Spleen (tissue), 11 donors: ENCODE measurements around the gene RFXAP. TPM values are rescaled to one million over a fixed set of nuclear protein-coding genes. Genes with fewer than 3 reads are reported as not detected.

Experiments
- DNase-seq: peaks from one replicate; pipeline ENCODE4 v3.0.0-alpha.2; 2020
- H3K27ac ChIP-seq, 8 donors: fragments of 200-600 bp; sonication (generic) in 7 of 8; 1 replicate in 4 of 8; 2 replicates in 4 of 8; pipeline versions ENCODE4 v1.5.0 to v1.8.0; 2016 to 2021; ENCODE audit warnings: inconsistent platforms in 4 of 8, mild to moderate bottlenecking in 4 of 8, moderate library complexity in 1 of 8
- H3K27me3 ChIP-seq, 7 donors: fragments of 200-600 bp; sonication (generic) in 6 of 7; replicated peaks in 1 of 7; 1 replicate in 4 of 7; 2 replicates in 3 of 7; pipeline versions ENCODE4 v1.5.0 to v1.8.0; 2016 to 2021; ENCODE audit warnings: inconsistent platforms in 3 of 7, mild to moderate bottlenecking in 1 of 7
- H3K36me3 ChIP-seq, 6 donors: fragments of 200-600 bp; sonication (generic) in 5 of 6; 1 replicate in 4 of 6; 2 replicates in 2 of 6; pipeline versions ENCODE4 v1.5.0 to v1.8.0; 2016 to 2021; ENCODE audit warnings: inconsistent platforms in 2 of 6
- H3K4me1 ChIP-seq, 6 donors: fragments of 200-600 bp; sonication (generic) in 5 of 6; 1 replicate in 3 of 6; 2 replicates in 3 of 6; pipeline versions ENCODE4 v1.5.0 to v1.8.0; 2016 to 2021; ENCODE audit warnings: inconsistent platforms in 3 of 6
- H3K4me3 ChIP-seq, 8 donors: fragments of 200-600 bp; sonication (generic) in 7 of 8; 1 replicate in 4 of 8; 2 replicates in 4 of 8; pipeline versions ENCODE4 v1.5.0 to v1.8.0; 2016 to 2021; ENCODE audit warnings: inconsistent platforms in 4 of 8, mild to moderate bottlenecking in 4 of 8, moderate library complexity in 2 of 8
- H3K9me3 ChIP-seq, 8 donors: fragments of 200-600 bp; sonication (generic) in 7 of 8; 1 replicate in 4 of 8; 2 replicates in 4 of 8; pipeline versions ENCODE4 v1.5.0 to v1.8.0; 2016 to 2021; ENCODE audit warnings: inconsistent platforms in 4 of 8
- POLR2A ChIP-seq, 3 donors: fragments of 450-650 bp; IDR thresholded peaks; one replicate each; pipeline ENCODE4 v1.5.1; 2017; ENCODE audit warnings: antibody characterized with exemption in 3 of 3, mild to moderate bottlenecking in 1 of 3
- POLR2AphosphoS5 ChIP-seq, 3 donors: sonication (generic); formaldehyde crosslinking; IDR thresholded peaks; one replicate each; pipeline ENCODE4 v1.5.1; 2017; ENCODE audit warnings: antibody characterized with exemption in 3 of 3
- WGBS, 5 donors: extraction: QIAGEN DNeasy Blood & Tissue Kit in 3 of 5; methylation state at CpG; one replicate each; pipeline versions ENCODE4 v1.1.5 to v1.1.7; 2013 to 2018; 5-methylcytosine and 5-hydroxymethylcytosine counted together
- intact Hi-C: fragments of 100-400 bp; cut with DNase I; formaldehyde crosslinking; loops from one replicate; pipeline ENCODE4 v1.15.0; 2023; ENCODE audit warnings: low total_unique reads
- polyA plus RNA-seq, 3 donors: library from polyadenylated mRNA; stranded (reverse); fragments of 200-250 nt; gene quantifications; one replicate each; pipeline ENCODE4 v1.2.1, GENCODE V29; 2013
- total RNA-seq, 7 donors: library from RNA; depleted of rRNA in 3 of 7; stranded (reverse); fragments of >200 nt in 3 of 7; fragmentation: NEBNext Ultra II Directional in 4 of 7; extraction: Animal tissue kit (Norgen Biotek cat#: 25700) in 4 of 7; gene quantifications; one replicate each; pipeline versions ENCODE4 v1.1.0 to v1.2.1, GENCODE V29; 2016 to 2021
- TF ChIP-seq, protein P1 (sequence below), 11 experiments: fragments of 200-600 bp in 7 of 11; fragments of 450-650 bp in 4 of 11; sonication (generic) in 4 of 11; IDR thresholded peaks in 8 of 11; conservative IDR thresholded peaks in 3 of 11; 1 replicate in 7 of 11; 2 replicates in 4 of 11; pipeline versions ENCODE4 v1.4.0 to v1.8.0; 2016 to 2021; ENCODE audit warnings: antibody characterized with exemption in 11 of 11, inconsistent platforms in 4 of 11, mild to moderate bottlenecking in 1 of 11
- donor health status: healthy with polysubstance abuse.
- donor health status: DM: no; HTN: no; CAD: no; lungs with moderate emphysema.
- donor health status: DM: no; HTN: no; CAD: no.
- donor health status: Bipolar disorder and iron deficiency.
- donor health status: healthy.
- donor health status: DM: no; HTN: no; CAD: no.
- donor health status: DM: yes; HTN: yes; CAD: no.

Gene RFXAP
- total and polyA plus RNA-seq, 10 donors = 4.6 to 9.3 (median 6.5) TPM

DNA sequence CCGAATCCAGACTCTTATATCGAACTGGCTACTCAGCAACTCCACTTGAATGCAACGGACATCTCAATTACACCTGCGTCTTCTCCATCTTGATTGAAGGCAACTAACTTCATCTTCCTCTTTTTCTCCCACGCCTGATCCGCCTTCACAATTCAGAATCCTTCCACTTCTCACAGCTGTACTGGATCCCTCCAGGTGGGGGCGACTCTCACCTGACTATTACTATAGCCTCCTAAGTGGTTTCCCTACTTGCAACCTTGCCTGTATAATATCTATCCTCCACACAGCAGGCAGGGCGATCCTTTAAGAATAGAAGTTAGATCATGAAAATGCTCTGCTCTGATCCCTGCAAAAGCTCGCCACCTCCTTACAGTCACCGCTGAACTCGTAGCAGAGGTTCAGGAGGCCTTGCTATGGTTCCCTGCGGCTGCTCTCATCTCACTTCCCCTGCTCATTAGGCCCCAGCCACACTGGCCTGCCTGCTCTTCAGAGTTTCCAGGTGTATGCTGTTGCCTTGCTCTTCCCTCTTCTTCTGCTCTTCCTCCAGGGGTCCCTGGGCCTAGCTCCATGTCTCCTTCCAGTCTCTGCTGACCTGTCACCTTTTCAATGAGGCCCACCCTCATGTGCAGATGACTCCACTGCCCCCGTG lies 31.9 kb downstream of the RFXAP start:
- Histone ChIP-seq H3K27me3 (peaks cover 0 to 4% (median 0%) of the 10 kb centered on the region in 7 donors), H3K9me3 (no peaks in the 10 kb centered on the region), H3K4me1 (peaks cover 0 to 5% (median 0%) of the 10 kb centered on the region in 6 donors), H3K36me3 (no peaks in the 10 kb centered on the region), H3K27ac (no peak overlapping the region), H3K4me3 (no peak overlapping the region)
- TF ChIP-seq POLR2AphosphoS5 (IDR thresholded peaks at IDR 0.05) (no peak), POLR2A (IDR thresholded peaks at IDR 0.05) (no peak)
- TF ChIP-seq, protein P1, sequence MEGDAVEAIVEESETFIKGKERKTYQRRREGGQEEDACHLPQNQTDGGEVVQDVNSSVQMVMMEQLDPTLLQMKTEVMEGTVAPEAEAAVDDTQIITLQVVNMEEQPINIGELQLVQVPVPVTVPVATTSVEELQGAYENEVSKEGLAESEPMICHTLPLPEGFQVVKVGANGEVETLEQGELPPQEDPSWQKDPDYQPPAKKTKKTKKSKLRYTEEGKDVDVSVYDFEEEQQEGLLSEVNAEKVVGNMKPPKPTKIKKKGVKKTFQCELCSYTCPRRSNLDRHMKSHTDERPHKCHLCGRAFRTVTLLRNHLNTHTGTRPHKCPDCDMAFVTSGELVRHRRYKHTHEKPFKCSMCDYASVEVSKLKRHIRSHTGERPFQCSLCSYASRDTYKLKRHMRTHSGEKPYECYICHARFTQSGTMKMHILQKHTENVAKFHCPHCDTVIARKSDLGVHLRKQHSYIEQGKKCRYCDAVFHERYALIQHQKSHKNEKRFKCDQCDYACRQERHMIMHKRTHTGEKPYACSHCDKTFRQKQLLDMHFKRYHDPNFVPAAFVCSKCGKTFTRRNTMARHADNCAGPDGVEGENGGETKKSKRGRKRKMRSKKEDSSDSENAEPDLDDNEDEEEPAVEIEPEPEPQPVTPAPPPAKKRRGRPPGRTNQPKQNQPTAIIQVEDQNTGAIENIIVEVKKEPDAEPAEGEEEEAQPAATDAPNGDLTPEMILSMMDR (IDR thresholded peaks at IDR 0.05 in 8 of 11, conservative IDR thresholded peaks at IDR 0.05 in 3 of 11) = no peak
- no peak for DNase-seq
- intact Hi-C loops = no loop called here
- 81 to 86% (median 84%) methylated on average over 13 of the region's 13 CpGs for WGBS, 5 donors

DNA sequence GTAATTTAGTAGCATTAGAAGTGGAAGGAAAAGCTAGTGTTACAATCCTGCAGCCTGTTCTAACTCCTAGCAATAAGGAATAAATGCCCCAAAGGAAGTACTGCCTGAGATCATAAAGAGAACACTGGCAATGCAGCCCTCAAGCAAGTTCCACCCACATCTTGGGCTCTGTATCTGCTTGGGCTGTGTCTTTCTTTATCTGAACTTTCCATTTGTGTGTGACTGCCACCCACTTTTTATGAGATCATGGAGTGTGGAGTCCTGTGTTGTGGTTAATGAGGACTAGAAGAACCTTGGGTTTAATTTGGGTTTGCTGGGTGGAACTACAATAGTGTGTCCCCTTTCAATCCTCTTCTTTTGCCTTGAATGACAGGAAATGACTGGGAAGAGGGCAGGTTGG lies 38.2 kb downstream of the RFXAP start:
- peaks cover 0 to 4% (median 0%) of the 10 kb centered on the region in 7 donors for H3K27me3 ChIP-seq
- TF ChIP-seq, protein P1 (IDR thresholded peaks at IDR 0.05 in 8 of 11, conservative IDR thresholded peaks at IDR 0.05 in 3 of 11) = no peak
- no peak for TF ChIP-seq POLR2A (IDR thresholded peaks at IDR 0.05)
- no peak for TF ChIP-seq POLR2AphosphoS5 (IDR thresholded peaks at IDR 0.05)
- DNase-seq = no peak
- no peak overlapping the region for H3K27ac ChIP-seq
- intact Hi-C loops = no loop called here
- H3K9me3 ChIP-seq = no peaks in the 10 kb centered on the region
- H3K4me1 ChIP-seq = peaks cover 0 to 5% (median 0%) of the 10 kb centered on the region in 6 donors
- no peak overlapping the region for H3K4me3 ChIP-seq
- no peaks in the 10 kb centered on the region for H3K36me3 ChIP-seq

DNA sequence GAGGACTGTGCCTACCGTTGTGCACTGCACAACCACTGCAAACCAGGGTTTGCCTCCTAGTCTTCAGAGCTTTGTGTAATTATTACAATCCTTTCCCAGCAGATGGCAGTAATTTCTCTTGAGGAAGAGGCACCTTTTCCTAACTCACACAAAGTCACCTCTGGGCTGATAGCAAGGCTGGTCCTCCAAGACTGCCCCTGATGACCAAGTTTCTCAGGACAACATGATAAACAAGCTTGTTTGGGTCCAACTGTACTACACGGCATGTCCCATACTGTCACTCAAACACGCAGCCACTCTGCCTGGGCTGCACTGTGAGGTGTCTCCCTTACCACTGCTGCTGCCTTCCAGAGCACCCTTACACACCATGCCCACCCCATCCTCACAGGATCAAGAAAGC lies 39.3 kb downstream of the RFXAP start:
- peaks cover 0 to 13% (median 0%) of the 10 kb centered on the region in 6 donors for H3K4me1 ChIP-seq
- no peaks in the 10 kb centered on the region for H3K9me3 ChIP-seq
- H3K4me3 ChIP-seq = no peak overlapping the region
- no peak overlapping the region for H3K27ac ChIP-seq
- intact Hi-C loops = no loop called here
- no peaks in the 10 kb centered on the region for H3K27me3 ChIP-seq
- 38 to 52% (median 44%) methylated on average over 3 of the region's 3 CpGs for WGBS, 5 donors
- DNase-seq = no peak
- H3K36me3 ChIP-seq = no peaks in the 10 kb centered on the region
- TF ChIP-seq POLR2AphosphoS5 (IDR thresholded peaks at IDR 0.05) (no peak), POLR2A (IDR thresholded peaks at IDR 0.05) (no peak)
- TF ChIP-seq, protein P1 (IDR thresholded peaks at IDR 0.05 in 8 of 11, conservative IDR thresholded peaks at IDR 0.05 in 3 of 11) = peak in 6 of 11 experiments; percentile 19 to 47 (median 30)

DNA sequence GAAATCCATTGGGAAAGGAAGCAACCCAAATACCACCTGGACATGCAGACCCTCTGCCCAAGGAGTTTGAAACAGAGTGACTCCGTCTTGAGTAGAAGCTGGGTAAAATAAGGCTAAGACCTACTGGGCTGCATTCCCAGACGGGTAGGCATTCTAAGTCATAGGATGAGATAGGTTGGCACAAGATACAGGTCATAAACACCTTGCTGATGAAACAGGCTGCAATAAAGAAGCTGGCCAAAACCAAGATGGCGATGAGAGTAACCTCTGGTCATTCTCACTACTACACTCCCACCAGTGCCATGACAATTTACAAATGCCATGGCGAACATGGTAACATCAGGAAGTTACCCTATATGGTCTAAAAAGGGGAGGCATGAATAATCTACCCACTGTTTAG lies 40.2 kb downstream of the RFXAP start:
- Histone ChIP-seq H3K4me1 (peaks cover 0 to 13% (median 0%) of the 10 kb centered on the region in 6 donors), H3K9me3 (no peaks in the 10 kb centered on the region), H3K27ac (no peak overlapping the region), H3K27me3 (no peaks in the 10 kb centered on the region), H3K36me3 (no peaks in the 10 kb centered on the region), H3K4me3 (no peak overlapping the region)
- intact Hi-C loops = no loop called here
- WGBS, 5 donors = 87 to 93% (median 88%) methylated on average over 4 of the region's 4 CpGs
- TF ChIP-seq POLR2AphosphoS5 (IDR thresholded peaks at IDR 0.05) = no peak
- no peak for TF ChIP-seq POLR2A (IDR thresholded peaks at IDR 0.05)
- TF ChIP-seq, protein P1 (IDR thresholded peaks at IDR 0.05 in 8 of 11, conservative IDR thresholded peaks at IDR 0.05 in 3 of 11) = no peak
- DNase-seq = no peak
